ENCODE data around the gene PDLIM7.
"Not testable (repeated sequence)": the region's sequence is repeated elsewhere in the genome, so short reads cannot be mapped to it uniquely, and the experiment has no call there.

PDLIM7 gene

GRCh38 chr5:177497292-177498012 lies at the start of gene PDLIM7:
PDLIM7 (minus strand) TSS chr5:177497604; CDS start chr5:177496512, 1,092 bp downstream.
- in situ Hi-C loops (cut with MboI; ENCODE audit: low sequenced_read_pairs) = no loop called here

GRCh38 chr5:177546258-177546741 lies 48.9 kb upstream of the PDLIM7 start:
- in situ Hi-C loops (cut with MboI; ENCODE audit: low sequenced_read_pairs) = no loop called here

- in situ Hi-C loops (cut with MboI; ENCODE audit: low sequenced_read_pairs) = no loop called here
Observed at GRCh38 chr5:177545487-177546257, 48.3 kb upstream of the PDLIM7 start.

- in situ Hi-C loops (cut with MboI; ENCODE audit: low sequenced_read_pairs) = no loop called here
Observed at GRCh38 chr5:177542816-177543465, 45.5 kb upstream of the PDLIM7 start.

- in situ Hi-C loops (cut with MboI; ENCODE audit: low sequenced_read_pairs) = no loop called here
Observed at GRCh38 chr5:177540438-177540837, 43.0 kb upstream of the PDLIM7 start.

- in situ Hi-C loops (cut with MboI; ENCODE audit: low sequenced_read_pairs) = no loop called here
Observed at GRCh38 chr5:177539411-177539810, 42.0 kb upstream of the PDLIM7 start.

- in situ Hi-C loops (cut with MboI; ENCODE audit: low sequenced_read_pairs) = no loop called here
Observed at GRCh38 chr5:177538876-177539275, 41.5 kb upstream of the PDLIM7 start.

GRCh38 chr5:177537389-177538361 lies 40.3 kb upstream of the PDLIM7 start:
- in situ Hi-C loops (cut with MboI; ENCODE audit: low sequenced_read_pairs) = no loop called here

GRCh38 chr5:177536386-177536785 lies 39.0 kb upstream of the PDLIM7 start:
- in situ Hi-C loops (cut with MboI; ENCODE audit: low sequenced_read_pairs) = no loop called here

GRCh38 chr5:177535125-177535524 lies 37.7 kb upstream of the PDLIM7 start:
- in situ Hi-C loops (cut with MboI; ENCODE audit: low sequenced_read_pairs) = no loop called here

GRCh38 chr5:177534433-177534832 lies 37.0 kb upstream of the PDLIM7 start:
- in situ Hi-C loops (cut with MboI; ENCODE audit: low sequenced_read_pairs) = not testable (repeated sequence)

- in situ Hi-C loops (cut with MboI; ENCODE audit: low sequenced_read_pairs) = no loop called here
Observed at GRCh38 chr5:177531209-177531940, 34.0 kb upstream of the PDLIM7 start.

- in situ Hi-C loops (cut with MboI; ENCODE audit: low sequenced_read_pairs) = no loop called here
Observed at GRCh38 chr5:177530638-177531037, 33.2 kb upstream of the PDLIM7 start.

GRCh38 chr5:177529247-177530203 lies 32.1 kb upstream of the PDLIM7 start:
- in situ Hi-C loops (cut with MboI; ENCODE audit: low sequenced_read_pairs) = no loop called here

- in situ Hi-C loops (cut with MboI; ENCODE audit: low sequenced_read_pairs) = no loop called here
Observed at GRCh38 chr5:177528631-177529030, 31.2 kb upstream of the PDLIM7 start.

- in situ Hi-C loops (cut with MboI; ENCODE audit: low sequenced_read_pairs) = no loop called here
Observed at GRCh38 chr5:177527595-177527994, 30.2 kb upstream of the PDLIM7 start.

GRCh38 chr5:177526791-177527190 lies 29.4 kb upstream of the PDLIM7 start:
- in situ Hi-C loops (cut with MboI; ENCODE audit: low sequenced_read_pairs) = no loop called here

GRCh38 chr5:177526191-177526590 lies 28.8 kb upstream of the PDLIM7 start:
- in situ Hi-C loops (cut with MboI; ENCODE audit: low sequenced_read_pairs) = no loop called here
